AG20443 (cell line): Measurements from ENCODE around the gene TYSND1.
"Not testable (repeated sequence)": the region's sequence is repeated elsewhere in the genome, so short reads cannot be mapped to it uniquely, and the experiment has no call there.

Experiments used
- DNase-seq: peaks from one replicate; pipeline ENCODE4 v3.0.0; 2012; ENCODE audit warnings: low spot score, mixed read lengths

Gene TYSND1

DNA sequence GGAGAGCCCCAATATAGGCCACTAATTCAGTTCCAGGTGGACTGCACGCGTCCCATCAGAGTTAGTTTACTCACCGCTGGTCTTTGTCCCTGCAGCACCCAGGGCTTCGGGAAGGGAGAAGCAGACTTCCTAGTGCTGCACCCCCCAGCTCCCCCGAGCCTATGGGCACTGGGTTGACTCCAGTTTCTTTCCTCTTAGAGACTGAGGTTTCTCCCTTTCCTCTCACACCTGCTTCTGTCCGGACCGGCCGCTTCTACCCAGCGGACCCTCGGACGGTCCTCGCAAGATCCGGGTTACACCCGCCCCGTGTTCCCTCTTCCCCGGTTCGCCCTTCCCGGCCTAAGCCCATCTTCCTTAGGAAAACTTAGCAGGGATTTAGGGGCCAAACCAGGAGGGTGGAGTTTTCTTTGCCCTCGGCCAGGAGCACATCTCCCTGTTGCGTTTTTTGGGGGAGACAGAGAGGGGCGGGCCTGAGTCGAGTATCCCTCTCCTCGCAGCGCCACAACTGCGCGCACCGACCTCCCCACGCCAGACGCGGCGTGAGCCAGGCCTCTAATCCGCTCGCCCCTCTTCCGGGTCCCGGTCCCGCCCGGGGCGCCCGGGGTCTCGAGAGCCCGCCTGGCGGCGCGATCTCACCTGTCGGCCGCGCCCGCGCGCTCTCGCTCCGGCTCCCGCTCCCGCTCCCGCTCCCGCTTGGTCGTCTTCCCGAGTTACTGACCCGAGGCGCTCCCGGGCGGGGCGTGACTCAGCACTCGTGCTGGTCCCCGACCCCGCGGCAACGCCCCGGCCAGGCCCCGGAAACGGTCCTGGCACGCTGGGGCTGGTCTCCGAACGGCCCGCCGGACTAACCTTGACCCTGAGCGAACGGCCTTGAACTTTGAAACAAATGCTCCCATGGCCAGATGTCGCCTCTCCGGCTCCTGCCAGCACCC is 14.1 kb downstream of the TYSND1 start, which contains the start of gene AIFM2:
Gene AIFM2 (minus strand): TSS at position 728 of the 932 bp plus-strand sequence. CDS start 8,741 bp downstream, outside the sequence.
- peak; percentile 96 for DNase-seq

DNA sequence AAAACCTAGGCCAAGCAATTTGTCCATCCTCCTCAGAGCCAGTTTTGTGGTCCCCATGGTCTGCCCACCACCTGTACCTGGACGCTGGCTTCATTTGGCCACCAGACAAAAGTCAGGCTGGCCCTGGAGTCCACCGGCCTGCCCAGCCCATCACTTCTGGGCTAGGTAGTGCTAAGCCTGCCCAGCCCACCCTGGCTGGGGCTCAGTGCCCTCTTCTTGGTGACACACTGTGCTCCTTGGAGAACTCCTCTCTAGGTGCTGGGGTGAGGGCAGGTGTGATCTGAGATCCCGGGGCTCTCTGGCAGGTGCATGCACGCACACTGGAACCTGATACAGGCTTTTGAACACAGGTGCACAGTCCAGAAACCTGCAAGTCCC is 15.0 kb downstream of the TYSND1 start:
- no peak for DNase-seq

DNA sequence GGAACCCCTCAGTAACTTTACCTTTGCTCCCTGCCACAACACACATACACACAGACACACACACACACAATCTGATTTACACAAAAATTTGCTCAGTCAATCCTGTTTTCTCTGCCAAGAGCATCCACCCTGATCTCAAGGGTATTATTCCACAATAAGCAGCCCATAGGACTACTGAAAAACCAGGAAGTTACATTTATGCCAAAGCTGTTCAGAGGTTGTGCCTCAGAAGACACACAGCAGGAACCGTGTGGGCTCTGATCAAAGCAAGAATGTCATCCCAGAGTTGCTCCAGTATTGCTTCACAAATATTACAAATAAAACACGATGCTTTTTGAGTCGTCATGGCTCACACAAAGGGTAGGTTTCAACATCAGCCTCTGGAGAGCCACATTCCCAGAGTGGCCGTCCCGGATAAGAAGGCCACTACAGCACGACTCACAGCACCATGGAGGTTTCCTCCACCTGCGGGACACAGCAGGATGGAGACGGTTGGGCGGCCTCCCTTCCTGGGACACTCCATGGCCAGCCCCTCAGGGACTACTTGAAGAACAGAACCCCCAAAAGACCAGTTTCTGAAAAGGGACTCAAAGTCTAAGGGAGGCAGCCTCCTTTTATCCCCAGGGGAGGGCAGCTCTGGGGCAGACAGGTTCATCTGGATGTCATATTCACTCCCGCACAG is 15.5 kb downstream of the TYSND1 start:
- peak; percentile 76 for DNase-seq

DNA sequence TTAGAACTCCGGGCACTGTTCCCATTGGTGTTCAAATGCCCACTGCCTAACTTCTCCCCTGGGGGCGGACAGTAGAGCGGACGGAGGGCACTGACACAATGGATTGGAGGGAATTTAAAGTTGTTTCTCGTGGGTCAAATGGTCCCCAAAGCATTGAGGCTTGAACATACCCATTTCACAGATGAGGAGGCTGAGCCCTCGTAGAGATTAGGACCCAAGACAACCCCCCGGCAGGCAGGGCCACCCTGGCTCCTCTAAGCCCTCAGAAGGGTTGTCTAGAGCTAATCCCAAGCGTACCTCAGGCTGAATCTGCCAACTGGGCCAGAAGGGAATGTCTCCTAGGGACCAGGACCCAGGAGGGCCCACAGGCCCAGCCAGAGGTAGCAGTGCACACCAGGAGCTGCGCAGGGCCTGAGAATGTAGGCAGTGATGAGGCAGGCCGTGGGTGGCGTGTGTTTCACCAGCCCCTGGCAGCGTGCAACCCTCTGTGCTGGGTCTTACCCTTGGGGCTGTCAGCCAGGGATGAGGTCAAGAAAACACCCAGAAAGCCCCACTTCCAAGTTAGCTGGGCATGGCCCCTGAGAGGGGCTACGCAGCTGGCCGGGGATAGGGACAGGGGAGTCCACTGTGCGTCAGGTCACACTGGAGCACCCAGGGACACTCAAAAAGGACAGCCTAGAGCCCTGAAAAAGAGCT is 19.7 kb downstream of the TYSND1 start:
- DNase-seq: no peak

DNA sequence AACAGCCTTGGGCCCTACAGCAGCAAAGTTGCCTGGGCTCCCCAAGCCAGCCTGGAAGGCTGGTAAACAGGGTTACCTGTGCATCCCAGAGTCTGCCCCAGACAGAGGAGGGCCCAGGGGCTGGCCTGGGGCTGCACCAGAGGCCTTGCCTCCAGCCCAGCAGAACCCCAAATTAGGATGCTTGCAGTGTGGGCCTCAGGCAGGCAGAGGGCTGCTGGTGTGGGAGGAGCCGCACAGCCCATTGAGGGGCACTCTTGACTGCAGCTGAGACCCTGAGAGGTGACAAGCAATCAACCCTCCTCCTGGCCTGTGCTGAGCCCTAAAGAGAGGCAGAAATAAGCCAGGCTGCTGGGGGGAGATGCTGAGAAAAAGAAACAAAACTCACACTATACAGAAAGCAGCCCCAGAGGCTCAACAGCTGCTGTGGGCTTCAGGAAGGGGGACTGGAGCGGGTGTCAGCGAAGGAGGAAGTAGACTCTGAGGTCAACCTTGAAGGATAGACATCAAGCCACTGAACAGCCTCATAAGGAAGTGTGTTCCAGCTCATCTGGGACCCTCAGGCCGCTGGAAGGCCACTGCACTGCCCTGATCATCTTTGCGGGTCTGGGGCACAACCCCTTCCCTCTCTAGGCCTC is 20.5 kb downstream of the TYSND1 start:
- DNase-seq: no peak

DNA sequence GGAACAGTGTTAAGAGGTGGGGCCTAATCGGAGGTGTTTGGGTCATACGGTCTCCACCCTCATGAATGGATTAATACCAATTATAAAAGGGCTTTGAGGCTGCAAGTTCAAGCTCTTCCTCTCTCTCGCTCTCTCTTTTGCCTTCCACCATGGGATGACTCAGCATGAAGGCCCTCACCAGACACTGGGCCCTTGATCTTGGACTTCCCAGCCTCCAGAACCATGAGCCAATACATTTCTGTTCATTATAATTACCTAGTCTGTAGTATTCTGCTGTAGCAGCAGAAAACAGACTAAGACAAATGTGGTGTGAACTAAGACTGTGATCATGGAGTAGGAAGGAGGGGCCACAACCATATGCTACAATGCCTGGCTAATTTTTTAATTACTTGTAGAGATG is 21.6 kb downstream of the TYSND1 start:
- DNase-seq: no peak

DNA sequence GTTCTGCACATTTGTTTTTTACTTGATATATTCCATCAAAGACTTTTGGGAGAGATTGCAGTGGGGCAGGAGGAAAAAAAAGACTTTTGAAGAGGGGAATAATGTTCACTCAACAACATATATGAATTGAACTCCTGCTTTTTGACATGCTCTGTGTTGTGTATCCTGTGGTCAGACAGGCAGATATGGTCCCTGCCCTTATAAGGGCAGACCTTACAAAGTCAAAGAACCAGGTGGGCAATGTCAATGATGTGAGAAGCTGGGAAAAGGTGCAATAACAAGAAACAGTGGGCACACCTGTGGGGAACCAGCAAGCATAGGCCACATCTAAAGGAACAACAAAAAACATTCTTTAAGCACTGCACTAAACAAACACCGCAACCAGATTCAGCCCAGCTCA is 22.1 kb downstream of the TYSND1 start:
- DNase-seq: no peak

DNA sequence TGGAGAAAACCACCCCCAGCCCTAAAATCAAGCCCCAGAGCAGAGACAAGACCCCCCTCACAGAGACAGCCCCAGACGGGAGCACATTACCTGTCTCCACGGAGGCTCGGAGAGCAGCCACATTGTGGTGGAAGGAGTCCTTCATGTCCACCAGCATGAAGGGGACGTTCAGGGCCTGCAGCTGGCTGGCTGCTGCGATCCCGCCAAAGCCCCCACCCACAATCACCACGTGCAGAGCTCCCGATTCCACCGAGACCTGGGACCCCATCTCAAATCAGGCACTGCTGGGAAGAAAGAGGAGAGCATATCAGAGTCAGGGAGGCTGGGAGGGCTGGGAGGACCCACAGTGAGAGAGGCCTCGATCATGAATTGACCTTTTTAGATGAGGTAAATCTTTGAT is 22.7 kb downstream of the TYSND1 start:
- DNase-seq: no peak

DNA sequence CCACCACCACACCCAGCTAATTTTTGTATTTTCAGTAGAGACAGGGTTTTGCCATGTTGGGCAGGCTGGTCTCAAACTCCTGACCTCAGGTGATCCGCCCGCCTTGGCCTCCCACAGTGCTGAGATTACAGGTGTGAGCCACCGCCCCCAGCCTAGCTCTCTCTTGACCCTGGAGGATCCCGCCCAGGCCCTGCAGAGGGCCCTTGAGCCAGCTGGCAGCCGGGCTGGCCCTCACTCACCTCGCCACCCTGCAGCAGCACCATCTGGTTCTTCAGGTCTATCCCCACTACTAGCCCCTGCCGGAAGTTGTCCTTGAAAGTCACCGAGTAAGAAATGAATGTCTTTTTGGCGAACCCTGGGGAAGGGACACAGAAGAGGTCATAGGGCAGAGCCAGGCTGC is 23.3 kb downstream of the TYSND1 start:
- not testable (repeated sequence) for DNase-seq

DNA sequence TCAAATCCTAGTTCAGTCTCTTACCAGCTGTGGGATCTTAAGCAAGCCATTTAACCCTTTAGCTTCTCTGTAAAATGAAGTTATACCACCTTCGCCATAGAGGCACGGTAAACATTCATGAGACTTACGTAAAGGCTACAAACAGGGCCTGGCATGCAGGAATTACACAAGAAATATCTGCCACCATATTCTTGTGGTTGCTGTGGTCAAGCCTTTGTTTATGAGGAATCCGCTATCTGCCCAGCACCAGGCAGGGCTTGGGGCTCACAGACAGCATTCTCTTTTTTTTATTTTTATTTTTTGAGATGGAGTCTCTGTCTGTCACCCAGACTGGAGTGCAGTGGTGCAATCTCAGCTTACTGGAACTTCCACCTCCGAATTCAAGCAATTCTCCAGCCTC is 23.8 kb downstream of the TYSND1 start:
- no peak for DNase-seq

DNA sequence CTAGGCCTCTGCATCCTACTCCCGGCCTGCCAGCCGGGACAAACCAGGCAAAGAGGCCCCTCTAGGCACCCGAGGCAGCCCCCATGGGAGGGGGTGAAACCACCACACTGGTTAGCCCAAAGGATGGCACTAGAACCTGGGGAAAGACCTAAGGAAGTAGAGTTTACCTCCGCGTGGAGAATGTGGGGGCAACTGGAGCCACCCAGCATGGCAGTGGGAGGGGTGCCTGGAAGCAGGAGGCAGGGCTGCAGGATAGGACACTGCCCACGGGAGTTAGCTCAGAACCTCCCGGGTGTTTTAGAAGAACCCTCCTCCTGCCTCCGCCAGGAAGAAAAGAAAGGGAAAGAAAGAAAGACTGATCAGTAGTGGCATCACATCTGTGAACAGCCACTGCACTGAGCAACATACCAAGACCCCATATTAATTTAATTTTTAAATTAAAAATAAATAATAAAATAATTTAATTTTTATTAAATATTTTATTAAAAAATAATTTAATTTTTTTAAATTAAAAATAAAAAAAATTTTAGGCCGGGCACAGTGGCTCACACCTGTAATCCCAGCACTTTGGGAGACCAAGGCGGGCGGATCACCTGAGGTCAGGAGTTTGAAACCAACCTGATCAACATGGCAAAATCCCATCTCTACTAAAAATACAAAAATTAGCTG is 25.1 kb downstream of the TYSND1 start:
- no peak for DNase-seq

DNA sequence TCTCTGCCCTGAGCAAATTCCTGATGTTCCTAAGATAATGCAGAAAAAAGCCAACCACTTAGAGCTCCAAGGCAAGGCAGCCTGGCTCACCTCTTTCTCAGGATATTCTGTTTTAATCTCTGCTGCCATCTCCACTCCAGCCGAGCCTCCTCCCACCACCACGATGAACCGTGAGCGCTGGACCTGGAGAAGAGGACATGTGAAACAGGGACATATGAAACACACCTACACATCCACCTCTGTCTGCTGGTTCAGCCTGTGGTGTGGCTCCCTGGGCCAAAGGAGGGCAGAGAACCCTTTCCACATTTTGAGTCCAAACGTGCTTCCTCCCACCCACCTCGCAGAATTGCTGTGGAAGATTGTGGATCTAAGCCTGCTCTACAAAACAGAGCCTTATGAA is 26.1 kb downstream of the TYSND1 start:
- no peak for DNase-seq

DNA sequence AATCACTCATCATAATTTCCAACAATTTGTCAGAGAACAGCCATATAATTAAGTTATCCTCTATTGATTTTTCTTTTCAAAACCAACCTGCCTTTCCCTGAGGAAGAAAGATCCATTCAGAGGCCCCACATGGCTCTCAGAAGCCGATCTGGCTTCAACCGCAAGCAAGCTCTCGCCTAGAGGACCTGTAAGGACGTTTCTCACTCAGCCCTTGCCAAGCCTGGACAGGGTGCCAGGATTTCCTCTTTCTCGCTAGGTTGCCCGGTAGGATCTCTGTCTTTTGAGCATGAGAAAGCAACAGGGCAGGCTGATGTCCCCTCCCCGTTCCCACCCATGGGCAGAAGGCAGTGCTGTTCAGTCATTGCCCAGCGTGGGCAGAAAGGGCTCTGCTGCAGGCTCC is 26.9 kb downstream of the TYSND1 start:
- no peak for DNase-seq

DNA sequence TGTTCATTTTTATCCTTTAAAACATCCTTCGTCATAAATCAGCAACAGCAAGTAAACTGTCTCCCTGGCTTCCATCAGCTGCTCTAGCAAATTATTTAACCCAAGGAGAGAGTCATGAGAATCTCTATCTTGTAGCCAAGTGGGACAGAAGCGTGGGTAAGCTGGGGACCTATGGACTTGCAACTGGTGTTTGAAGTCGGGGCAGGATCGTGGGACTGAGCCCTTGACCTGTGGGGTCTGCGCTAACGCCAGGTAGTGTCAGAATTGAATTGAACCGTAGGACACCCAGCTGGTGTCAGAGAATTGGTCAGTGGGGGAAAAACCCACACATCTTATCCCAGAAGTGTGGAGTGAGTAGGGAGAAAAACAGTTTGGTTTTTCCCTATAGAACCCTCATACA is 27.3 kb downstream of the TYSND1 start:
- no peak for DNase-seq

DNA sequence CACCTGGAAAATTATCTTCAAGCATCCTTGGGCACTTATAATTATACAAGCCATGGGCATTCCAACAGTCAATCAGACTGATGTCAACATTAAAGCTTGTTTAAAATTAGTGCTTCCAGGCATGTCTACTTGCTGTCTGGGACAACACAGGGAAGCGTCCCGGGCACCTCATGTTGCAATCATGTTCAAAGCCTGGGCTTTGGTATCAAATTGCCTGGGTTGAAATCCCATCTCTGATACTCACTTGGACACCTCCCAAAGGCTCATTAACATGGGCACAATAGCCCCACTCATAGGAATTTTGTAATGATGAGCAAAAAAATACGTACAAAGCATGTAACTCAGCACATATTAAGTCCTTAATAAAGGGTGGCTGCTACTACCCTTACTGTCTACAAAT is 28.3 kb downstream of the TYSND1 start:
- no peak for DNase-seq

DNA sequence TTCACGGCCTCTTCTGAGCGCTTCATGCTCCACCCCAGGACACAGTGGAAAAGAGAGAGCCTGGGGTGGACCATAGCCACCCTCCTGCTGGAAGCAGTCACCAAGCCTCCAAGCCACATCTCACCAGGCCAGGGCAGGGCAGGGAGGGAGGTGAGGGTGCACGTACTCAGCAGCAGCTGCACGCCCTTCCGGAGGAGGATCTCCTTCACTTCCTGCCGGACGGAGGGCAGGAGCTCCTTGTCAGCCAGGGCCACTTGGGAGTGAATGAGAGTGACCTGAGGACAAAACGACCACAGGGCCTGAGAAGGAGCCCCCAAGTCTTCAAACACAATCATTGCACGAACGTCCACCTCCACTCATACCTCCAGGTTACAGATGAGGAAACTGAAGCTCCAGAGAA is 28.9 kb downstream of the TYSND1 start:
- no peak for DNase-seq

DNA sequence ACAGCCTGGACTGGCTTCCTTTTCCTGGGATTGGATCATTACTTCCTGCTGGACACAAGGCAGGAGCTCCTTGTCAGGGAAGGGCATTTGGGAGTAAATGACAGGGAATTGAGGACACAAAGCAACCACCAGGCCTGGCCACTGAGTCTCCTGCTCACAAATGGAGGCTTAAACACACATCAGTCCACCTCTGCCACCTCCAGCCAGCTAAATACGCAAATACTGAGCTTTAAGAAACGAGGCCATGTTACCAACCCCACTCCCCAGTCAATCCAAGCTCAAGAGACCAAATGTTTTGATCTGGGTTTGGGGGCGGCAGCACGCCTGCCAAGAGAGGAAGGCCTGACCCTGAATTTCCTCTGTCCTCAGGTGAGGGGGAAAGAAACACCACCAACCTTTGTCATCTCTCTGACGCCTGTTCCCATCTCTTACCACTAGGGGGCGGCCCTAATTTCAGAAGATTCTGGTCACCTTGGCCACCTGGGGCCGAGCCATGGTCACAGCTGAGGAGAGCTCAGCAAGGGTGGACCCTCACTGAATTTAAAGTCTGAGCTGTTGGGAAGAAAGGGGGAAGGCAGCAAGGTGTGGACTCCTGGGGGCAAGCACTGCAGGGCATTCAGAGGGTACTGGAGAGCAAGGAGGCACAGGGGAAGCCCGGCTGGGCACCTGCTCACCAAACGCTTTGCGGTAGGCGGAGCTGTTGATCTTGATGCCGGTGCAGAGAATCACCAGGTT is 30.4 kb downstream of the TYSND1 start:
- DNase-seq: peak; percentile 72

DNA sequence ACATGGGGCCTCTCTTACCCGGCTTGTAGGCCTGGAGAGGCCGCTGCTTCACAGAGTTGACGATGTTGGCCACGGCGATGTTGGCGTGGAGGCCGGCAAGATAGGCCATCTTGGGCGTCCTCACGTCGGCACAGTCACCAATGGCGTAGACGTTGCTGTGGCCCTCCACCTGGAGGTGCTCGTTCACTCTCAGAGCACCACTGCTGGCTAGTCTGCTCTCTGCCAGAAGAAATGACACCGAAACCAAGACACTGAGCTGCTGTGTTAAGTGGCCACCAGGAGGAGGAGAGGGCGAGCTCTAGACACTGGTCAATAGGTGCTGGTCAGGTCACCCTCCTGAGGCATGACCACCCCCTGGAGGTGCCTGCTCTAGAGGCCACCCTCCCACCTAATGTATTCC is 31.6 kb downstream of the TYSND1 start:
- DNase-seq: no peak

DNA sequence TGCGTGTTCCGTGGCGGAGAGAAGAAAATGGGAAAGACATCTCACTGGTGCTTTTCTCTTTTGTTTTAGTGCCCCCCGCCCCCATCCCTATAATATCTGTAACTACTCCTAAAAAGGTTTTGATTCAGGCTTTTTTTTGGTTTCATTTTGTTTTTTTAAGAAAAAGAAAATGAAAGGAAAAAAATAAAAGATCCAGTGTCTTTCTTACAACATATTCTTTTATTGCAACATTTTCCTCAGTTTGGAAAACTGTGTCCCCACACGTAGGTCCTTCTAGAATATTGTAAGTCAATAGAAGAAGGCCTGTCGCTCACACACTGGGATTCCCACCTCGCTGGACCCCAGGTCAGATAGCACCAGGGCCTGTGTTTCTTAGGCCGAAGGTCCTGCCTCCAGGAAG is 34.4 kb downstream of the TYSND1 start:
- no peak for DNase-seq

DNA sequence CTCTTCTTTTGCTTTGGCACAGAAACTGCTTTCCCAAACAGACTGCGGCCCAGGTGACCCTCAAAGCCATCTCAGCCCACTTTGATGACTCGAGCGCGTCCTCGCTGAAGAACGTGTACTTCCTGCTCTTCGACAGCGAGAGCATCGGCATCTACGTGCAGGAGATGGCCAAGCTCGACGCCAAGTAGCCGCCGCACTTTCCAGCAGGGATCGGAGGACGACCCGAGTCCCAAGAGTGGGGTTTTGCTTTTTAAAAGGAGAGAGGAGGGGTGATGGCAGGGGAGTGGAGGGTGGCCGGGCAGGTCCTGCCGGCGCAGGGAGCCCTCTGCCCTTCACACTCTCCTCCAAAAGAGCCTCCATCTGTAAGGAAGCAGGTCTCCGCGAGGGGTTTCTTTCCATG is 35.0 kb downstream of the TYSND1 start:
- no peak for DNase-seq
